Measurements from ENCODE around the gene G3BP2.

The G3BP2 gene

DNA sequence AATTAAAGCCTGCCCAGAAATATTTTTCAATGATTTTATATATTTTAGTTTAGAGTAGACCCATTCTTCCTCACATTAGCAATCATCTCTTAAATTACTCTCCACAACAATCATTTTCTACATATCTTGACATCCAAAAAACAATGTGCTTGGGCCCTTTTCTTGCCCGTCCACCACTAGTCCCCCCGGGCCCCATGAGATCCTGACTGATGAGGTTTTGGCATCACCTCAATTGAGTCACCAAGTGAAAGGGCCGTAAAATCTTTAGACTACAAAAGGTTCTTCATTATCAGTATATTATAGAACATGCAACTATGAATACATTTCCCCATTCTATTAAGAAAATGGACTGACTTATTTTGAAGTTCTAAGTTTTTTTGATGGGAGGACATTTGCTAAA lies 38.9 kb downstream of the G3BP2 start:
- in situ Hi-C loops (cut with MboI; ENCODE audit: low sequenced_read_pairs, unreplicated experiment) = no loop called here
- DNase-seq (ENCODE audit: low spot score) = no peak
- TF ChIP-seq, protein P1, sequence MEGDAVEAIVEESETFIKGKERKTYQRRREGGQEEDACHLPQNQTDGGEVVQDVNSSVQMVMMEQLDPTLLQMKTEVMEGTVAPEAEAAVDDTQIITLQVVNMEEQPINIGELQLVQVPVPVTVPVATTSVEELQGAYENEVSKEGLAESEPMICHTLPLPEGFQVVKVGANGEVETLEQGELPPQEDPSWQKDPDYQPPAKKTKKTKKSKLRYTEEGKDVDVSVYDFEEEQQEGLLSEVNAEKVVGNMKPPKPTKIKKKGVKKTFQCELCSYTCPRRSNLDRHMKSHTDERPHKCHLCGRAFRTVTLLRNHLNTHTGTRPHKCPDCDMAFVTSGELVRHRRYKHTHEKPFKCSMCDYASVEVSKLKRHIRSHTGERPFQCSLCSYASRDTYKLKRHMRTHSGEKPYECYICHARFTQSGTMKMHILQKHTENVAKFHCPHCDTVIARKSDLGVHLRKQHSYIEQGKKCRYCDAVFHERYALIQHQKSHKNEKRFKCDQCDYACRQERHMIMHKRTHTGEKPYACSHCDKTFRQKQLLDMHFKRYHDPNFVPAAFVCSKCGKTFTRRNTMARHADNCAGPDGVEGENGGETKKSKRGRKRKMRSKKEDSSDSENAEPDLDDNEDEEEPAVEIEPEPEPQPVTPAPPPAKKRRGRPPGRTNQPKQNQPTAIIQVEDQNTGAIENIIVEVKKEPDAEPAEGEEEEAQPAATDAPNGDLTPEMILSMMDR (IDR thresholded peaks at IDR 0.05; ENCODE audit: borderline replicate concordance, control extremely low read depth, extremely low read depth, insufficient read depth, missing control alignments) = no peak

DNA sequence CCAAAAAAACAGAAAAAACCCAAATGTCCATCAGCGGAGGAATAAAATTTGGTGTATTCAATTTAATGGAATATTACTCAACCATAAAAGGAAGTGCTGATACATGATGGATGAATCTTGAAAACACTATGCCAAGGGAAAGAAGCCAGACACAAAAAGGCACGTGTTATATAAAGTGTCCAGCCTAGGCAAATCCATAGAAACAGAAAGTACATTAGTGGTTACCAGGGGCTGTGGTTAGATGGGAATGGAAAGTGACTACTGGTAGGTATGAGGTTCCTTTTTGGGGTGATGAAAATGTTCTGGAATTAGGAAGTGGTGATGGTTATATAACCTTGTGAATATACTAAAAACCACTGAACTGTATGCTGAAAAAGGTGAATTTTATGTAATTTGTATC lies 39.4 kb downstream of the G3BP2 start:
- in situ Hi-C loops (cut with MboI; ENCODE audit: low sequenced_read_pairs, unreplicated experiment) = no loop called here
- TF ChIP-seq, protein P1 (IDR thresholded peaks at IDR 0.05; ENCODE audit: borderline replicate concordance, control extremely low read depth, extremely low read depth, insufficient read depth, missing control alignments) = no peak
- no peak for DNase-seq (ENCODE audit: low spot score)

DNA sequence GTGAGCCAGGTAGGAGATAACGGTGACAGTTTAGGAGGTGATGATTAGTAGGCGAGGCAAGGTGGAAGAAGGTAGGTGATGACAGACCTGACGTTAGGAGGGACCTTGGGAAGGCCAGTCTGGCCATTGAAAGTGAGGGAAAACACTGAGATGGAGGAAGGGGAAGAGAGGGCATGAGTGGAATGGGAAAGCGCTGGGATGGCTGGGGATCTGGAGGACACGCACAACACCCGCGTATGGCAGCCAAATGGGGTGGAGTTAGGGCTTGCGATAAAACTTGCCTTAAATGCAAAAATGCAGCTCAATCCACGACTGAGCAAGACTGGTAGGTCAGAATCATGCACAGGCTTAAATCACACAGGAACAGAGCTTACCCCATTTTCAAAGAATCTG lies 42.3 kb downstream of the G3BP2 start:
- TF ChIP-seq, protein P1 (IDR thresholded peaks at IDR 0.05; ENCODE audit: borderline replicate concordance, control extremely low read depth, extremely low read depth, insufficient read depth, missing control alignments) = no peak
- in situ Hi-C loops (cut with MboI; ENCODE audit: low sequenced_read_pairs, unreplicated experiment) = no loop called here
- DNase-seq (ENCODE audit: low spot score) = no peak

DNA sequence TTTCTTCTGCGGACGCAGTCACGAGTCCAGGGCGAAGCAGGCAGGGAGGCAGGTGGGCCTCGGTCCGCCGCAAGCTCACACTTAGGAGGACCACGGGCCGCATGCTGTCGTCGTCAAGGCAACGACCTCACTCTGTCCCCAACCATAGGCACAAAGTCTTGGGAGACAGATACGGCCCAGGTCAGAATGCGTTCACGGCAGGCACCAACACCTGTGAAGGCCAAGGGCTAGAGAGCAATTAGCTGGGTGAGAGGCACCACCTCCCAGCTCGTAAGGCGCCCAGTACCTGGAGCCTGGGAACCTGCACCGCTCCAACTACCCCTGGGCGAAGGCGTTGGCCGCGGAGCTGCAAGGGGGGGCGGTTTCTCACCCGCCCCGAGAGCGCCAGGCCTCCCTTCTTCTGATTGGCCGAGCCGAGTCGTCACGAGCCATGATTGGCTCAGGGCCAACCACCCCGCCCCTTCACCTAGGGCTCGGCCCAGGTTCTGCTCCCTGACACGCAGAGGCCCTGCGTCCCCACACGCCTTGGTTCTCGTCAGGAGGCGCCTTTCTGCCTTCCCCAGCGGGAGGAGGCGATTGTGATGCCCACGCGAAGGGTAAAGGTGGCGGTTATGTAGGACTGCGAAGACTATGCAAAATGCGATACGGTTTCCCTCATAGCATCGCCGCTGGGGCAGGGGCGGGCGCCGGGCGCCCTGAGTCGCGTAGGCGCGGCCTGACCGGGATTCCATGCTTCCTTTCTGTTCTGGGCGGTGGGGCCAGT lies 42.9 kb downstream of the G3BP2 start, which contains the start of gene CDKL2:
Gene CDKL2, minus strand, starts transcription at position 355 of the 763 bp plus-strand sequence. CDS start 4,540 bp downstream, outside the sequence.
- TF ChIP-seq, protein P1 (IDR thresholded peaks at IDR 0.05; ENCODE audit: borderline replicate concordance, control extremely low read depth, extremely low read depth, insufficient read depth, missing control alignments) = no peak
- DNase-seq (ENCODE audit: low spot score) = peak; percentile 94
- in situ Hi-C loops (cut with MboI; ENCODE audit: low sequenced_read_pairs, unreplicated experiment) = no loop called here

DNA sequence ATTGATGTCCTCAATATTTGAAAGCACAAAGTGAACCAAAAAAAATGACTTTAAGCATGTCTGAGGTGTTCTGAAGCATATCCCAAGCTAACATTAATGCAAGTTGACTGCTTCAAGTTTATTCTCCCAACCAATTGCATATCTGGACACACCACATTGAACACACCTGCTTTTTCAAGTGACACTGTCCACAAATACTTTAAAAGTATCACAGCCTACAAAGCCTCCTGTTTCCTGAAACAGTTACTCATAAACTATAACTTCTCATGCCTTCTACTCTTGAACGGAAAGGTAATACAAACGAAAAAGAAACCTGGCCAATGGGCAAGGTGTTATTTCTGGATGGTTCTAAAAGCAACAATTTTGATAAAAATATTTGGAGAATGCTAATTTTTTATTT lies 44.0 kb downstream of the G3BP2 start:
- in situ Hi-C loops (cut with MboI; ENCODE audit: low sequenced_read_pairs, unreplicated experiment) = no loop called here
- TF ChIP-seq, protein P1 (IDR thresholded peaks at IDR 0.05; ENCODE audit: borderline replicate concordance, control extremely low read depth, extremely low read depth, insufficient read depth, missing control alignments) = no peak
- DNase-seq (ENCODE audit: low spot score) = no peak

DNA sequence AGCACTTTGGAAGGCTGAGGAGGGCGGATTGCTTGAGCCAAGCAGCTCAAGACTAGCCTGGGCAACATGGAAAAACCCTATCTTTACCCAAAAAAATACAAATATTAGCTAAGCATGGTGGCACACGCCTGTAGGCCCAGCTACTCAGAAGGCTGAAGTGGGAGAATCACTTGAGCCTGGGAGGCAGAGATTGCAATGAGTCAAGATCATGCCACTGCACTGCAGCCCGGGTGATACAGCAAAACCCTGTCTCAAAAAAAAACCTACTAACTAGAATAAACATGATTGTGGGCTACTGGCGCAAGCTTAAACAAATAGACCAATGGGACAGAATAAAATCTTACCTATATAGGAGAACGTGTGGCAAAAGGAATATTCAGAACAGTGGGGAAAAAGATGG lies 50.2 kb downstream of the G3BP2 start:
- DNase-seq (ENCODE audit: low spot score) = no peak
- TF ChIP-seq, protein P1 (IDR thresholded peaks at IDR 0.05; ENCODE audit: borderline replicate concordance, control extremely low read depth, extremely low read depth, insufficient read depth, missing control alignments) = no peak
- in situ Hi-C loops (cut with MboI; ENCODE audit: low sequenced_read_pairs, unreplicated experiment) = no loop called here

Data from GM13976 (cell line).